ENCODE data around the gene GNA12.

GRCh38 chr7:2820508-2820934, 23.6 kb downstream of the GNA12 start:
- no peak for TF ChIP-seq CTCF (IDR thresholded peaks at IDR 0.05; ENCODE audit: low read length)
- no peak for TF ChIP-seq EZH2 (optimal IDR thresholded peaks at IDR 0.05; ENCODE audit: low read depth, low read length)
- TF ChIP-seq EZH2phosphoT487 (IDR thresholded peaks at IDR 0.05; ENCODE audit: low read length): no peak

Data from MM.1S (cell line).